ENCODE results near the gene CEP164. TPM values are rescaled to one million over a fixed set of nuclear protein-coding genes. Genes with fewer than 3 reads are reported as not detected.

The CEP164 gene
- total and polyA plus RNA-seq, 3 donors from 2014 or later: 83.3 to 157 (median 111) TPM

DNA sequence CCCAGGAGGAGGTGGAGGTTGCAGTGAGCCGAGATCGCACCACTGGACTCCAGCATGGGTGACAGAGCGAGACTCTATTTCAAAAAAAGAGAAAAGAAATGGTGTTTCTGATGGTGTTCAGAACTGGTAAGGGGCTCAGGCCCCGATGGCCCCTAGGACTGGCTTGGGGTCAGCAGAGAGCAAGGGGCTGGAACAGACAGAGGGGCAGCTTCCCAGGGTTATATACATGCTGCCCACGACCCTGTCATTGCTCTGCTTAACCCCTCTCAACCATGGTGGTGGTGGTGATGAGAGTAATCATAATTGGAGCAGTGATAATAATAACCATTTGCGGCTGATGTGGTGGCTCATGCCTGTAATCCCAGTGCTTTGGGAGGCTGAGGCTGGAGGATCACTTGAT lies 79.4 kb downstream of the CEP164 start:
- TF ChIP-seq, protein P1, sequence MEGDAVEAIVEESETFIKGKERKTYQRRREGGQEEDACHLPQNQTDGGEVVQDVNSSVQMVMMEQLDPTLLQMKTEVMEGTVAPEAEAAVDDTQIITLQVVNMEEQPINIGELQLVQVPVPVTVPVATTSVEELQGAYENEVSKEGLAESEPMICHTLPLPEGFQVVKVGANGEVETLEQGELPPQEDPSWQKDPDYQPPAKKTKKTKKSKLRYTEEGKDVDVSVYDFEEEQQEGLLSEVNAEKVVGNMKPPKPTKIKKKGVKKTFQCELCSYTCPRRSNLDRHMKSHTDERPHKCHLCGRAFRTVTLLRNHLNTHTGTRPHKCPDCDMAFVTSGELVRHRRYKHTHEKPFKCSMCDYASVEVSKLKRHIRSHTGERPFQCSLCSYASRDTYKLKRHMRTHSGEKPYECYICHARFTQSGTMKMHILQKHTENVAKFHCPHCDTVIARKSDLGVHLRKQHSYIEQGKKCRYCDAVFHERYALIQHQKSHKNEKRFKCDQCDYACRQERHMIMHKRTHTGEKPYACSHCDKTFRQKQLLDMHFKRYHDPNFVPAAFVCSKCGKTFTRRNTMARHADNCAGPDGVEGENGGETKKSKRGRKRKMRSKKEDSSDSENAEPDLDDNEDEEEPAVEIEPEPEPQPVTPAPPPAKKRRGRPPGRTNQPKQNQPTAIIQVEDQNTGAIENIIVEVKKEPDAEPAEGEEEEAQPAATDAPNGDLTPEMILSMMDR (IDR thresholded peaks at IDR 0.05): no peak
- no peak for TF ChIP-seq POLR2A (IDR thresholded peaks at IDR 0.05)
- Histone ChIP-seq H3K9me3 (no peaks in the 10 kb centered on the region), H3K27ac (no peak overlapping the region), H3K27me3 (no peaks in the 10 kb centered on the region), H3K4me3 (no peak overlapping the region), H3K36me3 (ENCODE audit: low read depth, missing control alignments) (no peaks in the 10 kb centered on the region), H3K4me1 (no peaks in the 10 kb centered on the region)
- intact Hi-C loops (cut with DNase I; ENCODE audit: low total_unique reads): no loop called here
- 91% methylated on average over 6 of the region's 6 CpGs for WGBS, 2 donors
- no peak for DNase-seq

DNA sequence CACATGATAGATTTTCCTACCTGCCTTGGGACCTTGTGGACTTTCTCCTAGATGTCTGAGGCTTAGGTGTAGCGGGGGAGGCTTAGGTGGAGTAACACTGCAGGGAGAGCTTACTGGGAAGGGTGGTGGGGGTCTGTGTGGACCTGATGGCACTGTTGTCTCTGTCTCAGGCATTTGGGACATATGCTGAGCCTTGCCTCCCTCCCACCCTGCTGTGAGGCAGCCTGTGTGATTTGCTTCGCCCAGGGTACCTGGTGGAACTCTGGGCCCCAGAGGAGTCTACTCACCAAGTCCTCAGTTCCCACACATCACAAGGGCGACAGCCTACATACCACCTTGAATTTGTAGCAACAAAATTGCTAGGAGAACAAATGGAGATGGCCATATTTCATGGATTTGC lies 80.7 kb downstream of the CEP164 start:
- TF ChIP-seq POLR2A (IDR thresholded peaks at IDR 0.05): no peak
- TF ChIP-seq, protein P1 (IDR thresholded peaks at IDR 0.05): no peak
- H3K4me3 ChIP-seq: no peak overlapping the region
- intact Hi-C loops (cut with DNase I; ENCODE audit: low total_unique reads): no loop called here
- DNase-seq: no peak
- WGBS, 2 donors: 95 to 97% methylated on average over 3 of the region's 3 CpGs
- H3K4me1 ChIP-seq: no peaks in the 10 kb centered on the region
- H3K36me3 ChIP-seq (ENCODE audit: low read depth, missing control alignments): no peaks in the 10 kb centered on the region
- H3K27ac ChIP-seq: no peak overlapping the region
- no peaks in the 10 kb centered on the region for H3K27me3 ChIP-seq
- H3K9me3 ChIP-seq: no peaks in the 10 kb centered on the region

DNA sequence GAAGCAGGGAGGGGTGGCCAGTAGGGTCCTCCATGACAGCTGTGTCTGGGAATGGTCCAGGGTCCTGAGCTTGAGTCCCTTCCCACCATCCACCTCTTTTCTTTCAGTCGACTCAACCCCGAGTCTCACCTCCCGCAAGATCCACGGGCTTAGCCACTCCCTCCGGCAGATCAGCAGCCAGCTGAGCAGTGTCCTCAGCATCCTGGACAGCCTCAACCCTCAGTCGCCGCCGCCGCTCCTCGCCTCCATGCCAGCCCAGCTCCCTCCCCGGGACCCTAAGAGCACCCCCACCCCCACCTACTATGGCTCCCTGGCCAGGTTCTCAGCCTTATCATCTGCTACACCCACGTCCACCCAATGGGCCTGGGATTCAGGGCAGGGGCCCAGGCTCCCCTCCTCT lies 81.9 kb downstream of the CEP164 start:
- TF ChIP-seq, protein P1 (IDR thresholded peaks at IDR 0.05): no peak
- no peak for TF ChIP-seq POLR2A (IDR thresholded peaks at IDR 0.05)
- no peaks in the 10 kb centered on the region for H3K27me3 ChIP-seq
- no peak for DNase-seq
- WGBS, 2 donors: 93 to 94% methylated on average over 12 of the region's 12 CpGs
- no peak overlapping the region for H3K27ac ChIP-seq
- intact Hi-C loops (cut with DNase I; ENCODE audit: low total_unique reads): no loop called here
- no peaks in the 10 kb centered on the region for H3K4me1 ChIP-seq
- H3K9me3 ChIP-seq: no peaks in the 10 kb centered on the region
- no peaks in the 10 kb centered on the region for H3K36me3 ChIP-seq (ENCODE audit: low read depth, missing control alignments)
- no peak overlapping the region for H3K4me3 ChIP-seq

DNA sequence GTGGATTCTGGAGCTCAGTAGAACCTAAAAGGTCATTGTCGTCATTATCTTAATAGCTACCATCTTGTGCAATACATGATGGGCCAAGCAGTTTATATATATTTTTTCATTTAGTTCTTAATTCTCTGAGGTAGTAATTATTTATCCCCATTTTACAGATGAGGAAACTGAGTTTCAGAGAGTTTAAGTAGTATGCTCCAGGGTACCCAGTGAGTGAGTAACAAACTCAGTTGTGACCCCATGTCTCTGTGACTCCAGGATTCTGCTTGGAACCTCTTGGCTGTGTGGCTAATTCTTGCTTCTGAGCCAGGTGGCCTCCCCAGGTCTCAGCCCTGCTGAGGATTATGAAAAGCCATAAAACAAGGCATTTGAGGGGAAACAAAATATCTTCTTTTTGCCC lies 82.6 kb downstream of the CEP164 start:
- Histone ChIP-seq H3K4me3 (no peak overlapping the region), H3K27ac (no peak overlapping the region), H3K9me3 (no peaks in the 10 kb centered on the region), H3K4me1 (no peaks in the 10 kb centered on the region), H3K36me3 (ENCODE audit: low read depth, missing control alignments) (no peaks in the 10 kb centered on the region), H3K27me3 (no peaks in the 10 kb centered on the region)
- intact Hi-C loops (cut with DNase I; ENCODE audit: low total_unique reads): no loop called here
- WGBS, 2 donors: 84 to 100% methylated on average over 1 of the region's 1 CpG
- no peak for DNase-seq
- no peak for TF ChIP-seq POLR2A (IDR thresholded peaks at IDR 0.05)
- TF ChIP-seq, protein P1 (IDR thresholded peaks at IDR 0.05): no peak

DNA sequence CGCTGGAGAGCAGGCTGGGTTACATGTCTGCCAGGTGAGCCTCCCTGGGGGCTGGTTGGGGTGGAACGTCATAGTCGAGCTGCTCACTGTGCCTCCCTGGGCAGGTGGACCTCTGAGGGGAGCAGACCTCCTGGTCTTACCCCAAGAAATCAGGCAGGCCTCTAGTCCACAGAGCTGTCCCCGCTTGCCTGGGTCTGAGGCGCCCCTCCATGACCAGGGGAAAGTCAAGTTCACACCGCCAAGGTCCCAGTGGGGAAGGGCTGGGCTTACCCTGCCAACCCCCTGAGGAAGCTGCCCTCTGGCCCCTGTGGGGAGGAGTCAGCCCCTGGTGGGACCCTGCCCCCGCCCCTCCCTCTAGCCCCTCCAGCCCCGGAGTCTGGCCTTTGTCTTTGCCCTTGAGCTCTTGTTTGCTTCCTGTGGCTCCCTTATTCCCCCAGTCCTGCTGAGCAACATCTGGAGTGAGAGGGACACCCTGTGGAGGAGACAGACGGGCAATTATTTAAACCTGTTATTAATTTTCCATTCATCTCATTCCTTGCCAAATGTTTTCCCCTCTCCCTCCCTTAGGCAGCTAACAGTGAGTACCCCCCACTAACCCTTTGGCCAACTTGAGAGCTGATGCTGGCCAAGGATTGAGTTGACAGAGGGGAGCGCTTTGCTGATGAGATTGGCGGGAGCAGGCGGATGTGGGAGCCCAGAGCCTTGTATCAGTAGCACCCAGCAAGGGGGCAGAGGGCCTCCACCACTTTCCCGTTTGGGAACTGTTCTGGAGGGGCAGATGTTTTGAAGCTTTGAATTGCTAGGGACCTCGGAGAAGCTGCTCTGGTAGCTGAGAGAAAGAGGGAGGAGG lies 83.4 kb downstream of the CEP164 start:
- TF ChIP-seq, protein P1 (IDR thresholded peaks at IDR 0.05): no peak
- no peak for TF ChIP-seq POLR2A (IDR thresholded peaks at IDR 0.05)
- intact Hi-C loops (cut with DNase I; ENCODE audit: low total_unique reads): no loop called here
- Histone ChIP-seq H3K36me3 (ENCODE audit: low read depth, missing control alignments) (no peaks in the 10 kb centered on the region), H3K27me3 (no peaks in the 10 kb centered on the region), H3K4me3 (no peak overlapping the region), H3K9me3 (no peaks in the 10 kb centered on the region), H3K4me1 (no peaks in the 10 kb centered on the region), H3K27ac (no peak overlapping the region)
- 89 to 90% methylated on average over 11 to 13 of the region's 14 CpGs for WGBS, 2 donors
- no peak for DNase-seq
